ENCODE measurements around the gene CATSPERD.
A peak's percentile ranks its signal among the peaks of the same experiment; 100 is the strongest.
"Not testable (repeated sequence)": the region's sequence is repeated elsewhere in the genome, so short reads cannot be mapped to it uniquely, and the experiment has no call there.

The CATSPERD gene

DNA sequence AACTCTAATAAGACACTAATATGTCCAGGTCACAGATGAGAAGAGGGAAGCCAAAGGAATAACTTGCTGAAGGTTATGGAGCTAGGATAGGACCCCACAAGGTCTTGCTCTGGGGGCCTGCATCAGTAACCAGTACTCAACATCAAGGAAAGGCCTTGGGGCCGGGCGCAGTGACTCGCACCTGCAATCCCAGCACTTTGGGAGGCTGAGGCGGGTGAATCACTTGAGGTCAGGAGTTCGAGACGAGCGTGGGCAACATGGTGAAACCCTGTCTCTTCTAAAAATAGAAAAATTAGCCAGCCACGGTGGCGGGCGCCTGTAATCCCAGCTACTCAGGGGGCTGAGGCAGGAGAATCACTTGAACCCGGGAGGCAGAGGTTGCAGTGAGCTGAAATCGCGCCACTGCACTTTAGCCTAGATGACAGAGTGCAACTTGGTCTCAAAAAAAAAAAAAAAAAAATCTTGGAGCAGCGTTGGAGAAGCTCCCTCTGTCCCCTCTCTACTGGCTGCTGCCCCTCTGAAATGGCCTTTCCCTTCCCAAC lies 2.3 kb upstream of the CATSPERD start:
- Mint-ChIP-seq H3K27me3 (no peaks in the 10 kb centered on the region), H3K4me1 (peaks cover 21 to 33% of the 10 kb centered on the region in 2 donors), H3K27ac (peak overlapping the region; percentile 95), H3K9me3 (no peaks in the 10 kb centered on the region), H3K4me3 (peak overlapping the region; percentile 89 to 94), H3K36me3 (peaks cover 15 to 22% of the 10 kb centered on the region in 2 donors)
- no peak for ATAC-seq (replicated peaks)
- no peak for DNase-seq

DNA sequence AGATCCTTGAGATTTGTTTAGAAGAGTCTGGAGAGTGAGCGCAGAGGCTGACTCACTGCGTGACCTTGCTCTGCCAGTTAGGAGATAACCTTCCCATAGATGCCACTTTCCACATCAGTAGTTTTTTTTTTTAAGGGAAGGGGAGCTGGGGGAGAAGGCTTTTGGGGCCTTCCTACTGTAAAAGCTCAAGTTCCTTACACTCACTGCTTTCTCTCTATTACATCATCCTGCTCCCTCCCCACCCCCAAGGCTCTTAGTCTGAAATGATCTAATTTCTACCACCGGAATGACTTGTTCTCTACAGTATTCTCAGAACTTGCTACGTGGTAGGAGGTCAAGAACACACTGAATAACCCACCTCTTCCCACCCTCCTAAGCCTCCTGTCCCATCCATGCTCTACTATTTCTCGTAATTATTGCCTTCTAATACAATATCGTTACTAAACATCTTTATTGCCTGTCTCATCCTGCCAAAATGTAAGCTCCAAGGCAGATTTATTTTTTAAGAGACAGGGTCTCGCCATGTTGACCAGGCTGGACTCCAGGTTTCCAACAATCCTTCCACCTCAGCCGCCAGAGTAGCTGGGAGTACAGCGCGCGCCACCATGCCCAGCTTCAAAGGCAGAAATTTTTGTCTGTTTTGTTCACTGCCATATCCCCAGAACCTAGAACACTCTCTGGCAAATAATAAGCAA lies 1.7 kb upstream of the CATSPERD start:
- Mint-ChIP-seq H3K27ac (peak overlapping the region; percentile 95), H3K4me1 (peaks cover 21 to 33% of the 10 kb centered on the region in 2 donors), H3K9me3 (no peaks in the 10 kb centered on the region), H3K27me3 (no peaks in the 10 kb centered on the region), H3K4me3 (peak overlapping the region; percentile 89 to 94), H3K36me3 (peaks cover 12 to 19% of the 10 kb centered on the region in 2 donors)
- ATAC-seq (replicated peaks): no peak
- no peak for DNase-seq

DNA sequence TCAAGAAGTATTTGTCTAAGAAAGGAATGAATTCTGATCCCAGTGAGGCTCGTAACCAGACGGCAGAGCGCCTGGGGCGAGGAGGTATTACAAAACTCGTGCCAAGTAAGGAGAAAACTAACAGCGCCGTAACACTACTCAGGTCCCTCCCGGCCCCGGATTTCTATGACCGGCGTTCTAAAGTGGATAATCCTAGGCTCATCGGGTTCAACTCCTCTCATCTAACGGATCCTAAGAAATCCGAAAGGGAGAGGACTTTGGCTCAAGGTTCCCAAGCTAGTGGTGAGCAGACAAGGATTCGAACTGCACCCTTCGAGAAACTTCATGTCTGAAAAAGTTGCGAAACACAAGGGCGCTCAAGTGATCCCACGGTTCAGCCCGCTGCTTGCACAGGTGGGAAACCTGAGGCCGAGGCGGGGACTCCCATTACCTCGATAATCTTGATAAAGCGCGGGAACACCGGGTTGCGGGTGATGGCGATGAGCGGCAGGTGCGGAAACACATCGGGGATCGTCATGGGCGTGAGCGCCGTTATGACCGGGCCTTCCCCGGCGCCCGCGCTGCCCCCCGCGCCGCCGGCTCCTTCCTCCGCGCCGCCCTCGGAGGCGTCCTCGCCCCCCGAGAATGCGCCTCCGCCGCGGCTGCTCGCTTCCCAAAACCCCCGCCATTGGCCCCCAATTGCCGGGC lies 1.0 kb upstream of the CATSPERD start:
- H3K36me3 Mint-ChIP-seq: peaks cover 12 to 13% of the 10 kb centered on the region in 2 donors
- DNase-seq: no peak
- H3K27me3 Mint-ChIP-seq: no peaks in the 10 kb centered on the region
- H3K4me3 Mint-ChIP-seq: peak overlapping the region; percentile 89 to 94
- peak overlapping the region; percentile 97 for H3K27ac Mint-ChIP-seq
- H3K4me1 Mint-ChIP-seq: peaks cover 21 to 33% of the 10 kb centered on the region in 2 donors
- peak in 1 of 2 donors; percentile 1 for ATAC-seq (replicated peaks)
- no peaks in the 10 kb centered on the region for H3K9me3 Mint-ChIP-seq

DNA sequence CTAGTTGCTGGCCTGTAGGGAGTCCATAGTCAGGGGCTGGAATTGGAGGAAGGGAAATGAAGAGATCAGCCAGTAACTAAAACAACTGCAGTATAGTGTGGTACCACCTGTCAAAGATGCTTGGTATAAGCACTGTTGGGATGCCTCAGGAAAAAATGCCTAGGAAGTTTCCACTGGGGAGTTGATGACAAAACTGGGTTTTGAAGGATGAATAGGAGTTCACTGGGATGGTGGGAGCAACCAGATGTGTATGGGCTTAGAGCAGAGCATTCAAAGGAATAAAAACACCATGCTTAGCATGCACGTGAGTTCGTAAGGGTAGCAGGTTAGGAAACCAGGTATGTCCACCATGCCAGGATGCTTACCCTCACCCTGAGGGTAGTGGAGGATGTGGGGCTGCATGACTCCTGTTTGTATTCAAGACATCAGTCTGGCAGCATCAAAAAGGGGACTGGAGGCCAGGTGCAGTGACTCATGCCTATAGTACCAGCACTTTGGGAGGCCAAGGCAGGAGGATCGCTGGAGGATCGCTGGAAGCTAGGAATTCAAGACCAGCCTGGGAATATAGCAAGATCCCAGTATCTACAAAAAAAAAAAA lies 7.1 kb downstream of the CATSPERD start:
- Mint-ChIP-seq H3K27me3 (peaks cover 10 to 19% of the 10 kb centered on the region in 2 donors), H3K27ac (no peak overlapping the region), H3K9me3 (no peaks in the 10 kb centered on the region), H3K36me3 (no peaks in the 10 kb centered on the region), H3K4me3 (no peak overlapping the region), H3K4me1 (no peaks in the 10 kb centered on the region)
- ATAC-seq (replicated peaks) (no peak), DNase-seq (no peak)

- H3K4me1 Mint-ChIP-seq; ATAC-seq (replicated peaks); H3K9me3 Mint-ChIP-seq; H3K4me3 Mint-ChIP-seq; DNase-seq; H3K36me3 Mint-ChIP-seq; H3K27ac Mint-ChIP-seq: not testable (repeated sequence)
- peaks cover 0 to 14% of the 10 kb centered on the region in 2 donors for H3K27me3 Mint-ChIP-seq
These were observed 12.7 kb downstream of the CATSPERD start for GRCh38 chr19:5733172-5733571.

- no peak for DNase-seq
- Mint-ChIP-seq H3K36me3 (no peaks in the 10 kb centered on the region), H3K27me3 (peaks cover 3 to 7% of the 10 kb centered on the region in 2 donors), H3K9me3 (no peaks in the 10 kb centered on the region), H3K27ac (no peak overlapping the region), H3K4me1 (no peaks in the 10 kb centered on the region), H3K4me3 (no peak overlapping the region)
- no peak for ATAC-seq (replicated peaks)
These were observed 18.0 kb downstream of the CATSPERD start for GRCh38 chr19:5738423-5738822.

GRCh38 chr19:5742051-5742450 lies 21.6 kb downstream of the CATSPERD start:
- Mint-ChIP-seq H3K27me3 (peaks cover 10 to 11% of the 10 kb centered on the region in 2 donors), H3K36me3 (no peaks in the 10 kb centered on the region), H3K27ac (no peak overlapping the region), H3K4me3 (no peak overlapping the region), H3K4me1 (no peaks in the 10 kb centered on the region), H3K9me3 (no peaks in the 10 kb centered on the region)
- ATAC-seq (replicated peaks) (no peak), DNase-seq (no peak)

DNA sequence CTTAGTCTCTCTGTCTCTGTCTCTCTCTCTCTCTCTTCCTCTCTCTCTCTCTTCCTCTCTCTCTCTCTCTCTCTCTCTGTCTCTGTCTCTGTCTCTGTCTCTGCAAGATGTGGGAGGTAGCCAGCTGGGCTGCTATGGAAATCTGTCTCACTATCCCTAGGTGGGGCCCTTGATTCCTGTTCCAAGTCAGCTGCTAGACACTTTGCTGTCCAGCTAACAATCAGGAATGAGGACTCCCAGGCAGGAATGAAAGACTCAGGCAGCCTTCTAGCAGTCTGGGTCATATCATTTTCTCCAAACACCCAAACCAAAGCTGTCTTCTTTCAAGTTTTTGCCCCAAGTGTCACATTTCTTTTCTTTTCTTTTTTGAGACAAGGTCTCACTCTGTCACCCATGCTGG lies 23.2 kb downstream of the CATSPERD start:
- ATAC-seq (replicated peaks): no peak
- no peaks in the 10 kb centered on the region for H3K4me1 Mint-ChIP-seq
- H3K9me3 Mint-ChIP-seq: no peaks in the 10 kb centered on the region
- H3K27me3 Mint-ChIP-seq: peaks cover 10 to 14% of the 10 kb centered on the region in 2 donors
- H3K4me3 Mint-ChIP-seq: no peak overlapping the region
- no peak for DNase-seq
- no peak overlapping the region for H3K27ac Mint-ChIP-seq
- no peaks in the 10 kb centered on the region for H3K36me3 Mint-ChIP-seq

DNA sequence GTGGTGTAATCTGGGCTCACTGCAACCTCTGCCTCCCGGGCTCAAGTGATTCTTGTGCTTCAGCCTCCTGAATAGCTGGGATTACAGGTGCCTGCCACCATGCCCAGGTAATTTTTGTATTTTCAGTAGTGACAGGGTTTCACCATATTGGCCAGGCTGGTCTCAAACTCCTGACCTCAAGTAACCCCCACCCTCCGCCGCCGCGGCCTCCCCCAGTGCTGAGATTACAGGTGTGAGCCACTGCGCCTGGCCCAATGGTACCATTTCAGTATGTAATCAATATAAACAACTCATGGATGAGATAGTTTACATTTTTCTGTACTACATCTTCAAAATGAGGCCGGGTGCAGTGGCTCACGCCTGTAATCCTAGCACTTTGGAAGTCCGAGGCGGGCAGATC lies 24.6 kb downstream of the CATSPERD start:
- not testable (repeated sequence) for H3K27ac Mint-ChIP-seq; H3K9me3 Mint-ChIP-seq; H3K4me1 Mint-ChIP-seq; H3K4me3 Mint-ChIP-seq; ATAC-seq (replicated peaks); H3K36me3 Mint-ChIP-seq; DNase-seq
- peaks cover 10 to 14% of the 10 kb centered on the region in 2 donors for H3K27me3 Mint-ChIP-seq

GRCh38 chr19:5748920-5749319 lies 28.5 kb downstream of the CATSPERD start:
- H3K4me1 Mint-ChIP-seq; ATAC-seq (replicated peaks); H3K36me3 Mint-ChIP-seq; DNase-seq; H3K9me3 Mint-ChIP-seq; H3K4me3 Mint-ChIP-seq; H3K27ac Mint-ChIP-seq: not testable (repeated sequence)
- H3K27me3 Mint-ChIP-seq: peaks cover 2 to 13% of the 10 kb centered on the region in 2 donors

DNA sequence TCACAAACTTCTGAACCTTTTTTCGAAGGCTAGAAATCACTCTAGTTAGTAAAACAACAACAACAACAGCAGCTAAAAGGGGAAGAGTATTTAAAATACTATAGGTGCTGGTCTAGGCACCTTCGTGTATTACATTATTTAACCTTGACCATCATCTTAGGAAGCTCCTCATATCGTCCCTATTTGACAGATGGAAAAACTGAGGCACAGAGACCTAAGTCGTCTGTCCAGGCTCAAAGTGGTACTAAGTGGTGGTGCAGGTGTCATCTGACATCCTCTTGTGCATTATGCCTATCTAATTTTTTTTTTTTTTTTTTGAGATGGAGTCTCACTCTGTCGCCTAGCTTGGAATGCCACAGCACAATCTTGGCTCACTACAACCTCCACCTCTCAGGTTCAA lies 29.1 kb downstream of the CATSPERD start:
- no peaks in the 10 kb centered on the region for H3K36me3 Mint-ChIP-seq
- H3K4me3 Mint-ChIP-seq: no peak overlapping the region
- ATAC-seq (replicated peaks) (no peak), DNase-seq (no peak)
- H3K27ac Mint-ChIP-seq: no peak overlapping the region
- H3K27me3 Mint-ChIP-seq: peaks cover 3 to 13% of the 10 kb centered on the region in 2 donors
- H3K9me3 Mint-ChIP-seq: no peaks in the 10 kb centered on the region
- H3K4me1 Mint-ChIP-seq: no peaks in the 10 kb centered on the region

DNA sequence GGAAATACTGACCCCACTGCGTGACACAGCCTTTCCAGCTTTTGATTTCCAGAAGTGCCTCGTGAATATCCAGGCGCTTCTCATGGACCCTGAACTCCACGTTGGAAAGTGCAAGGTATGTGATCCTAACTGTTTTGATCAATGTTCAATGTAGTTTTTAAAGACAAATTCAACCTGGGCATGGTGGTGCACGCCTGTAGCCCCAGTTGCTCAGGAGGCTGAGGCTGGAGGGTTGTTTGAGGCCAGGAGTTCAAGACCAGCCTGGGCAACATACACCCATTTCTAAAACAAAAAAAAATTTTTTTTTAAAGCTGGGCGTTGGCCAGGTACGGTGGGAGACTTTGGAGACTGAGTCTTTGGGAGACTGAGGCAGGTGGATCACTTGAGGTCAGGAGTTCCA lies 31.3 kb downstream of the CATSPERD start:
- Mint-ChIP-seq H3K9me3 (no peaks in the 10 kb centered on the region), H3K4me1 (no peaks in the 10 kb centered on the region), H3K27ac (no peak overlapping the region), H3K4me3 (no peak overlapping the region), H3K27me3 (peaks cover 7 to 11% of the 10 kb centered on the region in 2 donors), H3K36me3 (no peaks in the 10 kb centered on the region)
- ATAC-seq (replicated peaks) (no peak), DNase-seq (no peak)

DNA sequence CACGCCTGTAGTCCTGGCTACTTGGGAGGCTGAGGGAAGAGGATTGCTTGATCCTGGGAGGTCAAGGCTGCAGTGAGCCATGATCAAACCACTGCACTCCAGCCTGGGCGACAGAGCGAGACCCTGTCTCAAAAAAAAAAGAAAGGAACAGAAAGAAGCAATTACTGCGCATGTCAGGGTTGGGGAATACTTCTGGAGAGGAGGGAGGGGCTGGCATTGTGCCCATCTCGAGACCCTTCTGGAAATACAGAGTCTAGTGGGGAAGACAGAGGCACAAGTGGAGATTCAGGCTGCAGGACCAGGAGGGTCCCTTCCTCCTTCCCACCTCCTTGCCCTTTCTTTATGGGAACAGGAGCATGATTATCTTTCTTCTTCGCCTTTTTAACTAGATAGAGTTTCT lies 33.3 kb downstream of the CATSPERD start:
- peaks cover 13 to 18% of the 10 kb centered on the region in 2 donors for H3K27me3 Mint-ChIP-seq
- no peak overlapping the region for H3K4me3 Mint-ChIP-seq
- no peak overlapping the region for H3K27ac Mint-ChIP-seq
- H3K36me3 Mint-ChIP-seq: no peaks in the 10 kb centered on the region
- H3K4me1 Mint-ChIP-seq: no peaks in the 10 kb centered on the region
- no peak for DNase-seq
- no peak for ATAC-seq (replicated peaks)
- no peaks in the 10 kb centered on the region for H3K9me3 Mint-ChIP-seq

DNA sequence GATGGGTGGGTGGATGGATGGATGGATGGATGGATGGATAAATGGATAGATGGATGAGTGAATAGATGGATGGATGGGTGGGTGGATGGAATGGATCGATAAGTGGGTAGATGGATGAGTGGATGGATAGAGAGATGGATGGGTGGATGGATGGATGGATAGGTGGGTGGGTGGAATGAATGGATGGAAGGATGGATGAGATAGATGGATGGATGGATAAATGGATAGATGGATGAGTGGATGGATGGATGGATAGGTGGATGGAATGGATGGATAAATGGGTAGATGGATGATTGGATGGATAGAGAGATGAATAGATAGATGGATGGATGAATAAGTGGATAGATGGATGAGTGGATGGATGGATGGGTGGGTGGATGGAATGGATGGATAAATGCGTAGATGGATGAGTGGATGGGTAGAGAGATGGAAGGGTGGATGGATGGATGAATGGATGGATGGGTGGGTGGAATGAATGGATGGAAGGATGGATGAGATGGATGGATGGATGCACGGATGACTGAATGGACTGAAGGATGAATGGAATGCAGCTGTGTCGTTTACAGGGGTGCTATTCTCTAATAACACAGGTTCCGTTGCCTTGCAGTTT lies 42.3 kb downstream of the CATSPERD start:
- peaks cover 5 to 7% of the 10 kb centered on the region in 2 donors for H3K9me3 Mint-ChIP-seq
- H3K27me3 Mint-ChIP-seq: peaks cover 13 to 25% of the 10 kb centered on the region in 2 donors
- H3K4me3 Mint-ChIP-seq: no peak overlapping the region
- H3K36me3 Mint-ChIP-seq: no peaks in the 10 kb centered on the region
- no peak overlapping the region for H3K27ac Mint-ChIP-seq
- ATAC-seq (replicated peaks) (no peak), DNase-seq (no peak)
- no peaks in the 10 kb centered on the region for H3K4me1 Mint-ChIP-seq
